Measurements from ENCODE around the gene MED26. TPM values are rescaled to one million over a fixed set of nuclear protein-coding genes. Genes with fewer than 3 reads are reported as not detected.
A peak's percentile ranks its signal among the peaks of the same experiment; 100 is the strongest.

The MED26 gene
- total and polyA plus RNA-seq, 9 of the 15 experiments (the other 6 are each of a cell fraction or from before 2014, with no cell fraction given): 0.71 to 15.1 (median 6.2) TPM

DNA sequence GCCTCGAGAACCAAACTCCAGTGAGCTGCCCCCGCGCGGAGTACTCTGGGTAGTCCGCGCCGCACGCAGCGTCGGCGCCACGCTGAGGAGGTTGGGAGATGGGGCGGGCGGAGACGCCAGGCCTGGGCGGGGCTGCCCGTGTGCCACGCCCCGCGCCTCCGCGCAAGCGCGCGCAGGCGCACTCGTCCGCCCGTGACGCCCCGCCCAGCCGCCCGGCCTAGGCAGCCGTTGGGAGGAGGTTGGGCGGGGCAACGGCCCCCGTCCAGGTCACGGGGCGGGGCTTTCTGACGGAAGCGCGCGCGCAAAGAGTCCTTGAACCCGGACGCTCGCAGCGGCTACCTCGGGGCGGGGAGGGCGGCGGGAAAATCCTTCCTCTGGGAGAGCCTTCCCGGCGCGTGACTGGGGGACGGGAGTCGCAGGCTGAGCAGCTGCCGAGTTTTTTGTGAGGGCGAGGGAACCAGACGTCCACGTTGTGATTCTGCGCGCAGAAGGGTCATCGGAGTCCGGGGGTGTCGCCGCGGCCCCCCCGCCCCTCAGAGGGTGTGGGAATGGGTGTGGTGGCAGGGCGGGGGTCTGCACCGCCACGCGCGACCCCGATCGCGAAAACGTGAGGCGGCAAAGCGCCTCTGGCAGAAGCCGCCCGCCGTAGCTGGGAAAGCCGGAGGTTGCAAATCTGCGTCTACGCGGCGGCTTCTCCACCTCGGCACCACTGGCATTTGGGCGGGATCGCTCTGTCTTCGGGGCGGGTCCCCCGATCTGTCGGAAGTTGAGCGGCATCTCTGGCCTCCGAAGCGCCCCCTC lies at the start of gene MED26 (continued):
- TF ChIP-seq, protein P1, sequence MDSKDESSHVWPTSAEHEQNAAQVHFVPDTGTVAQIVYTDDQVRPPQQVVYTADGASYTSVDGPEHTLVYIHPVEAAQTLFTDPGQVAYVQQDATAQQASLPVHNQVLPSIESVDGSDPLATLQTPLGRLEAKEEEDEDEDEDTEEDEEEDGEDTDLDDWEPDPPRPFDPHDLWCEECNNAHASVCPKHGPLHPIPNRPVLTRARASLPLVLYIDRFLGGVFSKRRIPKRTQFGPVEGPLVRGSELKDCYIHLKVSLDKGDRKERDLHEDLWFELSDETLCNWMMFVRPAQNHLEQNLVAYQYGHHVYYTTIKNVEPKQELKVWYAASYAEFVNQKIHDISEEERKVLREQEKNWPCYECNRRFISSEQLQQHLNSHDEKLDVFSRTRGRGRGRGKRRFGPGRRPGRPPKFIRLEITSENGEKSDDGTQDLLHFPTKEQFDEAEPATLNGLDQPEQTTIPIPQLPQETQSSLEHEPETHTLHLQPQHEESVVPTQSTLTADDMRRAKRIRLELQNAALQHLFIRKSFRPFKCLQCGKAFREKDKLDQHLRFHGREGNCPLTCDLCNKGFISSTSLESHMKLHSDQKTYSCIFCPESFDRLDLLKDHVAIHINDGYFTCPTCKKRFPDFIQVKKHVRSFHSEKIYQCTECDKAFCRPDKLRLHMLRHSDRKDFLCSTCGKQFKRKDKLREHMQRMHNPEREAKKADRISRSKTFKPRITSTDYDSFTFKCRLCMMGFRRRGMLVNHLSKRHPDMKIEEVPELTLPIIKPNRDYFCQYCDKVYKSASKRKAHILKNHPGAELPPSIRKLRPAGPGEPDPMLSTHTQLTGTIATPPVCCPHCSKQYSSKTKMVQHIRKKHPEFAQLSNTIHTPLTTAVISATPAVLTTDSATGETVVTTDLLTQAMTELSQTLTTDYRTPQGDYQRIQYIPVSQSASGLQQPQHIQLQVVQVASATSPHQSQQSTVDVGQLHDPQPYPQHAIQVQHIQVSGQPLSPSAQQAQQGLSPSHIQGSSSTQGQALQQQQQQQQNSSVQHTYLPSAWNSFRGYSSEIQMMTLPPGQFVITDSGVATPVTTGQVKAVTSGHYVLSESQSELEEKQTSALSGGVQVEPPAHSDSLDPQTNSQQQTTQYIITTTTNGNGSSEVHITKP (IDR thresholded peaks at IDR 0.05; ENCODE audit: partially characterized antibody): peak; percentile 97
- TF ChIP-seq ZBTB17 (CRISPR knock-in tag; IDR thresholded peaks at IDR 0.05): 0 out of 2 replicates have a peak, but pooled peaks have one; percentile 52
- peak; percentile 71 for TF ChIP-seq ZNF143 (CRISPR knock-in tag; IDR thresholded peaks at IDR 0.05)
- 0 out of 2 replicates have a peak, but pooled peaks have one; percentile 13 for TF ChIP-seq FOXP1 (CRISPR knock-in tag; IDR thresholded peaks at IDR 0.05)
- TF ChIP-seq ZBTB9 (CRISPR knock-in tag; IDR thresholded peaks at IDR 0.05): peak; percentile 24; the same call in 1 of the 2 replicates
- TF ChIP-seq KAT7 (CRISPR knock-in tag; IDR thresholded peaks at IDR 0.05; ENCODE audit: borderline replicate concordance): no peak
- peak; percentile 71 for TF ChIP-seq ZNF740 (CRISPR knock-in tag; IDR thresholded peaks at IDR 0.05)
- TF ChIP-seq ZNF740 (tag; IDR thresholded peaks at IDR 0.05): no peak
- no peak for TF ChIP-seq LCOR (CRISPR knock-in tag; IDR thresholded peaks at IDR 0.05)
- peak; percentile 85 for TF ChIP-seq NR2C2 (CRISPR knock-in tag; IDR thresholded peaks at IDR 0.05)
- peak; percentile 97 for TF ChIP-seq NR2C2 (tag; IDR thresholded peaks at IDR 0.05)
- peak; percentile 97 for TF ChIP-seq TAF1 (IDR thresholded peaks at IDR 0.05; ENCODE audit: control insufficient read depth, extremely low read depth, insufficient read depth, low read length, severe bottlenecking)
- TF ChIP-seq KDM1A (IDR thresholded peaks at IDR 0.05): no peak; a peak in 1 of 4 replicates
- TF ChIP-seq, protein P2, sequence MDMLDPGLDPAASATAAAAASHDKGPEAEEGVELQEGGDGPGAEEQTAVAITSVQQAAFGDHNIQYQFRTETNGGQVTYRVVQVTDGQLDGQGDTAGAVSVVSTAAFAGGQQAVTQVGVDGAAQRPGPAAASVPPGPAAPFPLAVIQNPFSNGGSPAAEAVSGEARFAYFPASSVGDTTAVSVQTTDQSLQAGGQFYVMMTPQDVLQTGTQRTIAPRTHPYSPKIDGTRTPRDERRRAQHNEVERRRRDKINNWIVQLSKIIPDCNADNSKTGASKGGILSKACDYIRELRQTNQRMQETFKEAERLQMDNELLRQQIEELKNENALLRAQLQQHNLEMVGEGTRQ (CRISPR knock-in tag; IDR thresholded peaks at IDR 0.05): peak; percentile 68
- TF ChIP-seq FOXK1 (CRISPR knock-in tag; IDR thresholded peaks at IDR 0.05; ENCODE audit: borderline replicate concordance): no peak
- peak; percentile 66; the same call in 1 of the 2 replicates for TF ChIP-seq E2F3 (CRISPR knock-in tag; IDR thresholded peaks at IDR 0.05)
- TF ChIP-seq, protein P3, sequence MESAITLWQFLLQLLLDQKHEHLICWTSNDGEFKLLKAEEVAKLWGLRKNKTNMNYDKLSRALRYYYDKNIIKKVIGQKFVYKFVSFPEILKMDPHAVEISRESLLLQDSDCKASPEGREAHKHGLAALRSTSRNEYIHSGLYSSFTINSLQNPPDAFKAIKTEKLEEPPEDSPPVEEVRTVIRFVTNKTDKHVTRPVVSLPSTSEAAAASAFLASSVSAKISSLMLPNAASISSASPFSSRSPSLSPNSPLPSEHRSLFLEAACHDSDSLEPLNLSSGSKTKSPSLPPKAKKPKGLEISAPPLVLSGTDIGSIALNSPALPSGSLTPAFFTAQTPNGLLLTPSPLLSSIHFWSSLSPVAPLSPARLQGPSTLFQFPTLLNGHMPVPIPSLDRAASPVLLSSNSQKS (CRISPR knock-in tag; IDR thresholded peaks at IDR 0.05): no peak

Data from K562 (cell line).